ENCODE data around the gene GSX1.
"Not testable (repeated sequence)": the region's sequence is repeated elsewhere in the genome, so short reads cannot be mapped to it uniquely, and the experiment has no call there.

GSX1 gene

GRCh38 chr13:27792393-27793218, at the start of gene GSX1:
GSX1 (plus strand) TSS chr13:27792483; CDS start chr13:27792691, 208 bp downstream.
- no peak for TF ChIP-seq CTCF (IDR thresholded peaks at IDR 0.05)
- no peak for DNase-seq (ENCODE audit: low spot score)
- H3K27ac ChIP-seq: no peak within 1 kb of the TSS
- peak within 1 kb of the TSS; percentile 65 for H3K4me3 ChIP-seq

GRCh38 chr13:27744801-27745200, 47.5 kb upstream of the GSX1 start:
- no peak for DNase-seq (ENCODE audit: low spot score)
- TF ChIP-seq CTCF (IDR thresholded peaks at IDR 0.05): no peak

GRCh38 chr13:27745301-27745700, 47.0 kb upstream of the GSX1 start:
- TF ChIP-seq CTCF (IDR thresholded peaks at IDR 0.05): no peak
- H3K4me3 ChIP-seq: no peak overlapping the region
- DNase-seq (ENCODE audit: low spot score): no peak
- no peak overlapping the region for H3K27ac ChIP-seq

More at GRCh38 chr13:27744801-27745200, 47.5 kb upstream of the GSX1 start:
- no peak overlapping the region for H3K4me3 ChIP-seq
- H3K27ac ChIP-seq: no peak overlapping the region

- not testable (repeated sequence) for DNase-seq (ENCODE audit: low spot score); H3K4me3 ChIP-seq
Observed at GRCh38 chr13:27748143-27748542, 44.1 kb upstream of the GSX1 start.

GRCh38 chr13:27751953-27752532, 40.2 kb upstream of the GSX1 start:
- no peak overlapping the region for H3K27ac ChIP-seq
- TF ChIP-seq CTCF (IDR thresholded peaks at IDR 0.05): no peak
- no peak for DNase-seq (ENCODE audit: low spot score)
- no peak overlapping the region for H3K4me3 ChIP-seq

More at GRCh38 chr13:27748143-27748542, 44.1 kb upstream of the GSX1 start:
- H3K27ac ChIP-seq: not testable (repeated sequence)

GRCh38 chr13:27765650-27766049, 26.6 kb upstream of the GSX1 start:
- DNase-seq (ENCODE audit: low spot score): no peak
- Histone ChIP-seq H3K27ac (no peak overlapping the region), H3K4me3 (no peak overlapping the region)
- TF ChIP-seq CTCF (IDR thresholded peaks at IDR 0.05): no peak

- DNase-seq (ENCODE audit: low spot score): no peak
- Histone ChIP-seq H3K4me3 (no peak overlapping the region), H3K27ac (no peak overlapping the region)
- no peak for TF ChIP-seq CTCF (IDR thresholded peaks at IDR 0.05)
Observed at GRCh38 chr13:27770809-27771208, 21.5 kb upstream of the GSX1 start.

Data from coronary artery (tissue), 2 donors.